GM18861 (cell line): ENCODE measurements around the gene NPEPL1.
"Not testable (repeated sequence)": the region's sequence is repeated elsewhere in the genome, so short reads cannot be mapped to it uniquely, and the experiment has no call there.

Experiments used
- ATAC-seq: cut with Tn5 transposase; IDR thresholded peaks from one replicate; pipeline ENCODE4 v1.9.1; 2021; ENCODE audit not compliant: unreplicated experiment

The NPEPL1 gene, protein sequence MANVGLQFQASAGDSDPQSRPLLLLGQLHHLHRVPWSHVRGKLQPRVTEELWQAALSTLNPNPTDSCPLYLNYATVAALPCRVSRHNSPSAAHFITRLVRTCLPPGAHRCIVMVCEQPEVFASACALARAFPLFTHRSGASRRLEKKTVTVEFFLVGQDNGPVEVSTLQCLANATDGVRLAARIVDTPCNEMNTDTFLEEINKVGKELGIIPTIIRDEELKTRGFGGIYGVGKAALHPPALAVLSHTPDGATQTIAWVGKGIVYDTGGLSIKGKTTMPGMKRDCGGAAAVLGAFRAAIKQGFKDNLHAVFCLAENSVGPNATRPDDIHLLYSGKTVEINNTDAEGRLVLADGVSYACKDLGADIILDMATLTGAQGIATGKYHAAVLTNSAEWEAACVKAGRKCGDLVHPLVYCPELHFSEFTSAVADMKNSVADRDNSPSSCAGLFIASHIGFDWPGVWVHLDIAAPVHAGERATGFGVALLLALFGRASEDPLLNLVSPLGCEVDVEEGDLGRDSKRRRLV

DNA sequence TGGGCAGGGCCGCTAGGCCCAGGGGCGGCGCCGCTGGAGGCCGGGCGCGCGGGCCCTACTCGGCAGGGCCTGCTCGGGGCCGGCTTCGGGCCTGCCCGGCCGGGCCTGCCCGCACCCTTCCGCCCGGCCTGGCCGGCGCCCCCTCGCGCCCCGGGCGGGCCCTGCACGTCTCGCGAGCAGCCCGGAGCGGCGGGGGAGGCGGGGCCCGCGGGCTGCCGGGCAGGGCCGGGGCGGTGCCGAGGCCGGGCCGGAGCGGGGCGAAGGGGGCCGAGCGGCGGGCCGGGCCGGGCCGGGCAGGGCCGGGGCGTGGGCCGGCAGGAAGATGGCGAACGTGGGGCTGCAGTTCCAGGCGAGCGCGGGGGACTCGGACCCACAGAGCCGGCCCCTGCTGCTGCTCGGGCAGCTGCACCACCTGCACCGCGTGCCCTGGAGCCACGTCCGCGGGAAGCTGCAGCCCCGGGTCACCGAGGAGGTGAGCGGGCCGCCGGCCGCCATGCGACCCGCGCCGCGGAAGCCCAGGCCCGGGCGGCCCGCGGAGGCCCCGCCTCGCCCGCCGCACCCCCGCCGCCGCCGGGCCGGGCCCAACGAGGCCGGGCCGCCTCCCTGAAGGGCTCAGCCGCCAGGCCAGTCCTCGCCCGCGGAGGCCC lies at the start of gene NPEPL1:
Gene NPEPL1 (plus strand): TSS at position 222 of the 647 bp plus-strand sequence. CDS start 101 bp downstream, at position 323.
- peak; percentile 69 for ATAC-seq

DNA sequence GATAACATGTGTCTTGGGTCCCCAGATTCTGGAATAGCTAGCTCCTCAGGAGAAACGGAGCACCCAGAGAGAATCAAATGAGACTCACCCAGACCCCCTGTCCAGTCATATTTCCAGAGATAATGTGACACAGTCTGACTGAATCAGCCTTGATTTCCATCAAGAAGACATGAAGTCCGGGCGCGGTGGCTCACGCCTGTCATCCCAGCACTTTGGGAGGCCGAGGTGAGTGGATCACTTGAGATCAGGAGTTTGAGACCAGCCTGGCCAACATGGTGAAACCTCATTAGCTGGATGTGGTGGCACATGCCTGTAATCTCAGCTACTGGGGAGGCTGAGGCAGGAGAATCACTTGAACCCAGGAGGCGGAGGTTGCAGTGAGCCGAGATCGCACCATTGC lies 49.7 kb upstream of the NPEPL1 start:
- ATAC-seq, result not testable (repeated sequence)

DNA sequence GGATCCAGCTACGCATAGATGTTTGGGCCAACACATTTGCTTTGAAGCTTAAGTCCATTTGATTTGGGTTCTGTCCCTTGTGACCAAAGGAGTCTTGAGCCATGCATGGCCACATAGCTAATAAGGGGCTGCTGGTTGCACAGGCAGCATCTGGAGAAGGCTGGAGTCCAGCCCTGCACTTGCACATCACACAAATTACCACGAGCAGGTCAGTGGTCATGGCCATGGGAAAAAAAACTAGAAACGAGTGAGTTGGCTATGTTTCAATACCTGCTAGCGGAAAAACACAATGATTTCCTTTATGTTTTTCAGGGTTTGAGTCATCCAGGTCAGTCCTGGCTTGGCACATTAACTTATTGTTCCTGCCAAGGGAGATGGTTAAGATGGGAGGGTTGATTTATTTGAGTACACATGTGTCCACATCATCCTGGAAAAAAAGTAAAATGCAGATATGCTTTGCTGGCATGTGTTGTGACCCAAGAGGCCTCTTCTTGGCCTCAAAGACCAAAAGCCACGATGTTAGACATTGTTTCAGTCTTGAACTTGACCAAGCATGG lies 47.1 kb upstream of the NPEPL1 start:
- no peak for ATAC-seq

DNA sequence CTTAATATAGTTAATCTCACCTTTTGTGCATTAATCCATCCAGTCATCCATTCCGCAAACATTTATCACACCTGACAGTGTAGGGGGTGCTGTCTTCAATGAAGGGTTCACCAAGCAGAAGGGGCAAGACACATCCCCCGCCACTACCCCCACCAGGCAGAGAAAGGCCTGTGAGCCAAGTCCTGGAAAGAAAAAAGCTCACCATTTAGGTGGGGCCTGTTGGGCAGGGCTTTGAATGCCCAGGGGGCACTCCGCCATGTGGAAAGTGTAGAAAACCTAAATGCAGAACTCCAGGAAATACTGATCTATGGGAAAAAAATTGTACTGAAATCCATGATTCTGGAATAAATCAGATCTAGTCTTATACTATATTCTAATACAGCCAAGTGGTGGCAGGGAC lies 46.3 kb upstream of the NPEPL1 start:
- ATAC-seq, result no peak

DNA sequence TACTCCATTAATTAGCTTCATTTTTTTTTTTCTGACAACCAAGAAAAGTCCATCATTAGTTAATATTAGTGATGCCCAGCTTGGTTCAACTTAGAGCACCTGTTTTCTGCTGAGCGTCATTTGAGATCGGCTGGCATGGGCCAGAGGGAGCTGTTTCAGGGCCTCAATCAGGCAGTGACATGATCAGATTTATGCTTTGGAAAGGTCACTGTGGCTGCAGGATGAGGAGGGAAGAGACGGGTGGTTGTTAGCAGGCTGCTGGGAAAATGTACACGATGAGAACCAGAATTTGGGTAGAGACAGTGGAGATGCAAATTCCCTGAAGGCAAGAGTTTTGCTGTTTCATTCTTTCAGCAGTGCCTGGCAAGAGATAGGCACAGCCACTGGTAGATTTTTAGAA lies 45.9 kb upstream of the NPEPL1 start:
- ATAC-seq, result no peak

DNA sequence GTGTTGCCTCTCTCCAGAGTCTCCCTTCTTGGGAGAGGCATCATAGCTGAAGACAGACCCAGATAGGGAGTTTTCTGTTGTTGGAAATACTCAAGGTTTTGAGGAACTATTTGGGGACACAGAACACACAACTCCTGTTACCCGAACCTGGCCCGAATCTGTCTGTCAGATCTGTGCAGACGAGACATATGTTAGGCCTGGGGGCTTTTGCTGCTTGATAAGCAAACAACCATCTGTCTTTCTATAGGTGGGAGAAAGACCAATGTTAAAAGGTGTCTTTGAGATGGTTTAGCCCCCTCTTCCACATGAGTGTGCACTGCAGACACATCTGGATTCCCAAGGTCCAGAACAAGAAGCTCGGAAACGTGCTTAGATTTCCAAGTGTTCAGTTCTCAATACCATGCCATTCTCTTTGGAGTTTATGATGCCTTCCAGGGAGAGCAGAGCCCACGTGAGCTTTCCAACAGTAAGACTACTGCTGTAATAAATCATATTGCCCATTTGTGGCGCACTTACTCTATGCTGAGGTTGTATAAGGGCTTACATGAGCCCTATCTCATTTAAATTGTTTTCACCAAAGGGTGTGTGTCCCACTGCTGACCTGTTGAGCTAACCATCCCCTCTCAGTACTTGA lies 45.3 kb upstream of the NPEPL1 start:
- no peak for ATAC-seq

DNA sequence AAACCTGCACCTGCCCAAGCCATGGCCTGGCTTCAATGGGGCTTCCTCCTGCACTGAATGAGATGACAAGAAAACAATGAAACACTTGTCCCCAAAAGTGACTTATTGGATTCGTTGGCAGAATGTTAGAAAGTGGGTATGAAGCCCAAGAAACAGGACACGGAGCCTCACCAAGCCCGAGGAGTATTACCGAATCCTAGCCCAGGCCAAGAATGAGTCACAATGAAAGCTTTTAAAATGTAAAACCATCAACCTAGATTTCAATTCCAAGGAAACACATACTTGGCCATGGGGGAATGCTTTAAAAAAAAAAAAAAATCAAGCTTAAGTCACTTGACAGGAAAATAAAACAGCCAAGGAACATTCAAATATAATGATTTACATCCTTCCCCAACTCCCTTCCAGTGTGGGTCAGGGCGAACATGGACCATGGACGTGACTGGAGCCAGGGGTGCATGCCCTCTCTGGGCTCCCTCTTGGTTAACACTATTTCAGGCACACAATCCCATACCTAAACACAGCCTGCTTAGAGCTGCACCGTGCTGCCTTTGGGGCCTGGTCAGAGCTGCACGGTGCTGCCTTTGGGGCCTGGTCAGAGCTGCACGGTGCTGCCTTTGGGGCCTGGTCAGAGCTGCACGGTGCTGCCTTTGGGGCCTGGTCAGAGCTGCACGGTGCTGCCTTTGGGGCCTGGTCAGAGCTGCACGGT lies 44.7 kb upstream of the NPEPL1 start:
- ATAC-seq, result no peak

DNA sequence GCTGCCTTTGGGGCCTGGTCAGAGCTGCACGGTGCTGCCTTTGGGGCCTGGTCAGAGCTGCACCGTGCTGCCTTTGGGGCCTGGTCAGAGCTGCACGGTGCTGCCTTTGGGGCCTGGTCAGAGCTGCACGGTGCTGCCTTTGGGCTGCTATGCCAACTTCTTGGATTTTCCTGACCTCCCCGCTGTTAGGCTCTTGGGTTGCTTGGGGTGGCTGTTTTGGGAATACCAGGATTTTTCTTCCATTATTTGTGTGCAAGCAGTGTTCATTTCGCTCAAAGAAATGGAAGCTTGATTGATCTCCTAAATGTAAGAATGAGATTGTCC lies 44.1 kb upstream of the NPEPL1 start:
- ATAC-seq, result not testable (repeated sequence)

DNA sequence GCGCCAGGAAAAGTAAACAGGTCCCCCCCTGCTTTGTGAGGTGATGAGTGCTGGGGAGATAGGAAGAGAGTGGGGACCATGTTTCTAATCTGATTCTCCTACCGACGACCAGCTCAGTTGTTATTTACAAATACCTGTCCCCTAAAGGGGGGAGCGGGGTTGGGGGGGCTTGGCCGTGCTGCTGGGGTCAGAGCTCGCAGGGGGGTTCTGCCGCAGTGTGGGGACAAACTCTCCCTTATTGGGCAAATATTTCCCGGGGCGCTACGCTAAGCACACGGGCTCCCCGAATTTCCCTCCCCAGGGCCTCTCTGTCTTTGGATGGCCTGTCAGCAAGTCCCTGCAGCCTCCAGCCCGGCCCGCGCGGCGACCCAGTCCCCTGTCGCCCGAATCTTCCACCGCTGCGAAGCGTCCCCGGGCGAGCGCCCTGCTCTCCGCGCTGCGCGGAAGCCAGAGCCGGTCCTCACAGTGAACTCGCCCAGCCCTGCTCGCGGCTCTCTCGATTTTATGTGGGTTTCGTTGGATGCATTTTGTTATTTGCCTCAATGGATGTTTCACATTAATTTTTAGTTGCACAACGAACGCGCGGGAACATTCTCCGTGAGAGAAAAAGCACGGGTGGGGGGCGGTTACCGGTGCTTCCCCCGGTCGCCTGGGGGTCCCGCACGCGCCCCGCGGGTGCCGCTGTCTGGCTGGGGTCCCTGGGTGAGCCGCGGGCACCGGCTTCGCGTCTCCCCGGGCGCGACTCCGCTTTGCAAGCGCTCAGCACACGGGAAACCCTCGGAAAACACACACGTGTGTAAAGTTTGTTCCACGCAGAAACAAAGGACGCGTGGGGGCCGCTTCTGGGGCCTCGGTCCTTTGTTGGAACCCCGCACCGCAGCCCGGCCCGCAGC lies 43.1 kb upstream of the NPEPL1 start:
- no peak for ATAC-seq

DNA sequence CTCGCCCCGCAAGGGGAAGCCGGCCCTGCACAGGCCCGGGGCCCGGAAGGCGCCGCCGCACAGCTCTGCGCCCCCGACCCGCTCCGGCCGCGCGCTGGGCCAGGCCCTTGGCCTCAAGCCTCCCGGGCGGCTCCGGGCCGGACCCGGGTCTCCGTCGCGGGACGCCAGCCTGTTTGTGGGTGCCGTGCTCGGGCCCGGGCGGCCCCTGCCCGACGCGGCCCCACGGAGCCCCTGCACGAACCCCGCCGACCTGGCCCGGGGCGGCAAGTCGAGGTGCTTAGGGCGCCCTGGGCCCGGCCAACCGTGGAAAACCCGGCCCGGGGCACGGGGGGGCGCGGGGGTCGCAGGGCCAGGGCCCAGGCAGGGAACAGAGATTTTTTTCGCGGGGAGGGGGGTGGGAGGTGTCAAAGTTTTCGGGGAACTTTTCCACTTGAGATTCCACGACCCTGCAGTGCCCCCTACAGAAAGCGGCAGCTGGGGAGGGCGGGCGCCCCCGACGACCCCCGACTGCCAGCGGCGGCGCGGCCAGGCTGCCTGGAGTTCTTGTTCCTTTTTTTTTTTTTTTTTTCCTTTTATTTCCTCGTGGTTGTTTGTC lies 42.3 kb upstream of the NPEPL1 start:
- ATAC-seq, result no peak

DNA sequence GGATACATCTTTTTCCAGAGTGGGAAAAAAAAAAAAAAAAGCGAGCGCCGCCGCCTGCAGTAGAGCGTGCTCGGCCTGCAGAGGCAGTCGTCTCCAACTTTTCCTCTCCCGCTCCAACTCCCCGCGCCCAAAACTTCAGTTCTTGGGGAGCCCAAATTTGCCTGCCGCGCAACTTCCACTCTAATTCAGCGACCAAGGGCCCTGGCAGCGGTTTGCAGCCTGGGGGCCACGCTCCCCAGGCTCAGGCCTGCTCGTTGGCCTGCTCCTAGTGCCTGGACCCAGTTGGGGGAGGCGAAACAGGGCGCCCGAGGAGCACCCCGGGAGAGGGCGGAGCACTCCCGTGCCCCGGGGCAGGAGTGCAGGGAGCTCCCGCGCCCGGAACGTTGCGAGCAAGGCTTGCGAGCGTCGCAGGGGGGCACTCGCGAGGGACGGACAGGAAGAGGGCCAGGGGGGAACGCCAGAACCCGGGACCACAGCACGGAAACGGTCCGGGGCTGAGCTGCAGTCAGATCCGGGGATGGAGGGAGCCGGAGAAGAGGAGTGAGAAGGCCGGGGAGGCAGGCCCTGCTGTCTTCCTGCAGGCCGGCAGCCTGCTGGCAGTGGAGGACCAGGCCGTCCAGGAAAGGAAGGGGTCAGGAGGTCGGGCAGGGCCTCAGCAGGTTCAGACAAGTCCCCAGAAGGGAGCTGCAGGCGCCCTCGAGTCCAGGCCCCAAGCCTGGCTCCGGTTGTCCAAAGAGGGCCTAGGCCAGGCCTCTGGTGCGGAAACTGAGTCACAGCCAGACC lies 41.6 kb upstream of the NPEPL1 start, which contains the start of gene STX16:
Gene STX16 (plus strand): TSS at position 508 of the 783 bp plus-strand sequence. CDS start 724 bp downstream, outside the sequence.
- peak; percentile 56 for ATAC-seq

DNA sequence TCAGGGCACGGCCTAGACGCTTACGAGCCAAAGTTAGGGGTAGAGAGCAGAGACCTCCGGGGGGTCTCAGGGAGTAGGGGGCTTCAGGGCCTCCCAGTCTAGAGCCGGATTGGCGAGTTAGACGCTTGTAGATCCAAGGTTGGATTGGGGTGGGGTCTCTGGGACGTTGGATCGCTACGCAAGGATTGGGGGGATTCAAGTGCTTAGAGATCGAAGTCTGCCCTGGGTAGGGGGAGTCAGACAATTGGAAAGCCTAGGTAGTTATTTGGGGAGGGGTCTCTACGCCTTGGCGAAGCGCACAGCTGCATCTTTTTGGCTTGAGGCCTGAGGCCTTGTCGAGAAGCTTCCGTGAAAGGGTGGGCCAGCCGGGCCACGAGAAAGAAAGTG lies 41.0 kb upstream of the NPEPL1 start:
- no peak for ATAC-seq

DNA sequence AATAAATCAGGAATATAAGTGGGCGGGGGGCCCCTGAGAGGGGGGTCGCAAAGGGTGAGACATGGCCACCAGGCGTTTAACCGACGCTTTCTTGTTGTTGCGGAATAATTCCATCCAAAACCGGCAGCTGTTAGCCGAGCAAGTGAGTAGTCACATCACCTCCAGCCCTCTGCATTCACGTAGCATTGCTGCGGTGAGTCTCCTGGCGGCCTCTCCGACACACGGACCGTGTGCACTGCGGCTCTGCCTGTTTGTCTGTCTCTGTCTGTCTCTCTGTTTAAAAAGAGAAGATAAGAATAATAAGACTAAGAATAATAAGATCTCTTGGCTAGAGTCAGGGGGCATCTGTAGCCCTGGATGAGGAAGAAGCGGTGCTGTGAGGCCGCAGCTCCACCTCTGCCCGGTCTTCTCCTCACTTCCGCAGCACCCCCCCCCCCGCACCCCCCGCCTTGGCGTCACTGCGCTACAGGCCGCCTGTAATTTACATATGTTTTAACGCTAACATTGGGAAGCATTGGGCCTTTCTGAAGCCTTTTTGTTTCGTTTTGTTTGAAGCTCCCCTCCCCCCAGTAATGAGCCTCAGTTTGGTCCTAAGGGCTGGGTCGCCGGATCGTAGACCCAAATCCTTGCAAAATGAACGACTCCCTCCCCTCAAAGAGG lies 40.5 kb upstream of the NPEPL1 start:
- ATAC-seq, result peak; percentile 40

DNA sequence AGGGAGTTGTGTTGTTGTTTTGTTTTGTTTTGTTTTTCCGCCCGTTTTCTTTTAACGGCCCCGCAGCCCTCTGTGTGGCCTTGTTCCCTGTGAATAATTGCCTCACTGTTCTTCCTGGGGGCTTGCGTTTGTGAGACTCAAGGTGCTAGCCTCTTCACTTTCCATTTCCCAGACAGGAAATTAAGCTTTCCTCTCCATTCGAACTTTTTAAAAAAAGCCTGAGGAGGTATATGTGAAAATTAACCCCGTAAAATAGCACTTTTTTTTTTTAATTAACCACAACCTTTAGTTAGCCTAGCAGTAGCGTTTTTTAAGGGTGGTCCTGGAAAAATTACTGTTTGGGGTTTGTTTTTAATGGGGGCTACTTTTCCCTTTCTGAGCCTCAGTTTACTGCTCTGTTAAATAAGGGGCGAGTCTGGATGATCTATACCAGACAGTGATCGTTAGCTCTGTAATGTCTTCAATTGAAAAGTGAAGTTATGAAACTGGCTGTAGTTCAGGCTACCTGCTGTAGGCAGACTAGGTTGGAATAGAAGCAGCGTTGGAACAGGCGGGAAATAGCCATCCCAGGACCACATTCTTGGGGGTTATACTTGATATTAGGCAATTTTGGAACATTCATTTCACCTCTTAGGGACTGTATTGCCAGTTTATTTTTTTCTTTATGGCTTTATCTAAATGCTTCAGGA lies 39.9 kb upstream of the NPEPL1 start:
- ATAC-seq, result no peak

DNA sequence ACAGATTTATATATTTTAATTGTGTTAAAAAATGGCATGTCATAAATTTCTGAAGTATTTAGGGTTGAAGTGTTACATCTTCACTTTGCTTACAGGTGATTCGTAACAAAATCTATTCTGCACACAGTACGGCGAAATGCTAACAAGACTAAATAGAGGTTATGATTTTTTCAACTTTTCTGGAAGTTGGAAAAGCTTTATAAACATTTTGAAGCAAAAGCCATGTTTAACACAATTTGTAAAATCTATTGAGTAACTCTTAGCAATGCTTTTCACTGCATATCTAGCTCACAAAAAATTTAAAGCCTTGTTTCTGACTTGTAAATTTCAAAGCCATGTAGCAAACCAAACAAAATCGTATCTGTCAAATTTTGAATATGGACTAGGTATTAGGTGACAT lies 38.3 kb upstream of the NPEPL1 start:
- ATAC-seq, result no peak

DNA sequence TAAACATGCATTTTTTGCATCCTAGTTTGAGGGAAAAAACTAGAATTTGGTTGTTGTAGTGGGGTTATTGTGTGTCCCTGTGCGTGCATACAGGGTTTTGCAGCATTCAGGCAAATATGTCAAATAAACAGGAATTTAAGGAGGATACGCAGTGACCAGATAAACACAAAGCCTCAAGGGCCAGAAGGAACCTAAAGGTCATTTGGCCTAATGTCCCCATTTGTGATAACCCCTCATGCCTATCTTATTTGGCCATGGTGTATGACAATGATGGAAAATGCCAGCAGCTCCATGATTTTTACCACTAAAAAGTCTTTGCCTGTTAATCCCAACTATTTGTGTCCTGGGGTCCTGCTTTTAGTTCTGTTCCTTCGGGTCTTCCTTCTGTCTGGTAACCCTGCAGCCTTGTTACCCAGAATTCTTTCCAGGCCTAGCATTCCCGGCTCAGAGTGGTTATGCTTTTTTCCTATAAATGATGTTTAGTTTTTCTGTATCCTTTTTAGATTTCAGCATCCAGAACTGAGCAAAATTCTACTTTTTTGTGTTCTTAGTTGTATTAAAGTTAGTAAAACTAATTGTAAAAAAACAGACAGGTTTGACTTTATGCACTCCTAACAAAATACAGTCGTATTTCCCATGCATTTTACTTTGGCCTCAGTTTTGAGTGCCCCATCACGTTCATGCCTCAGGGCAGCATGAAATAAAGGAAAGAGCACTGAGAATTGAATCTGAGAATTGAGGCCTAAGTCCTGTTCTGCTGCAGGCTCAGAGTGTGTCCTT lies 37.1 kb upstream of the NPEPL1 start:
- ATAC-seq, result no peak

DNA sequence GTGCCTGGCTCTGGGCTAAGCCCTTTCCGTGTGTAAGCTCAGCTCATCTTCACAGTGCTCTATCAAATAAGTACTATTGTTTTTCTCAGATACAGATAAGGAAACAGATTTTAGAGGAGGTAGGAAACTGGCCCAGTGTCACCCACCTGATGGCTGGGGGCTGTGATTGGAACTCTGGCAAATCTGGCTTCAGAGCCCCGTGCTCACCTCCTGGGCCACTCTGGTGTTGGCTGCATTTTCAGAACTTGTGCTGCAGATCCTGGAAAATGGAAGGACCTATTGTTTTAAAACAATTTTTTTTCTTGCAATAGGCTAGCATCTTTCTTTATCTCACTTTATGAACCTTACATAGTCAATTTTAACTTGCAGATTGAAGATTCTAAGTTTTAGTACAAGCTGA lies 35.8 kb upstream of the NPEPL1 start:
- no peak for ATAC-seq
